Fibroblast of pulmonary artery (primary cell): ENCODE results near the gene PRX.
A peak's percentile ranks its signal among the peaks of the same experiment; 100 is the strongest.

Experiments
- DNase-seq: peaks from one replicate; pipeline ENCODE4 v3.0.0-alpha.2; 2010; ENCODE audit warnings: low read depth
- H3K4me3 ChIP-seq: replicated peaks from 2 replicates; pipeline ENCODE4 v1.5.1; 2011; ENCODE audit warnings: low read depth, mild to moderate bottlenecking, control low read depth, low read length, moderate library complexity
- CTCF ChIP-seq: IDR thresholded peaks from 2 replicates; pipeline ENCODE4 v1.5.1; 2011; ENCODE audit warnings: mild to moderate bottlenecking, control low read depth, low read length, inconsistent platforms; ENCODE audit errors: missing control alignments

PRX gene

DNA sequence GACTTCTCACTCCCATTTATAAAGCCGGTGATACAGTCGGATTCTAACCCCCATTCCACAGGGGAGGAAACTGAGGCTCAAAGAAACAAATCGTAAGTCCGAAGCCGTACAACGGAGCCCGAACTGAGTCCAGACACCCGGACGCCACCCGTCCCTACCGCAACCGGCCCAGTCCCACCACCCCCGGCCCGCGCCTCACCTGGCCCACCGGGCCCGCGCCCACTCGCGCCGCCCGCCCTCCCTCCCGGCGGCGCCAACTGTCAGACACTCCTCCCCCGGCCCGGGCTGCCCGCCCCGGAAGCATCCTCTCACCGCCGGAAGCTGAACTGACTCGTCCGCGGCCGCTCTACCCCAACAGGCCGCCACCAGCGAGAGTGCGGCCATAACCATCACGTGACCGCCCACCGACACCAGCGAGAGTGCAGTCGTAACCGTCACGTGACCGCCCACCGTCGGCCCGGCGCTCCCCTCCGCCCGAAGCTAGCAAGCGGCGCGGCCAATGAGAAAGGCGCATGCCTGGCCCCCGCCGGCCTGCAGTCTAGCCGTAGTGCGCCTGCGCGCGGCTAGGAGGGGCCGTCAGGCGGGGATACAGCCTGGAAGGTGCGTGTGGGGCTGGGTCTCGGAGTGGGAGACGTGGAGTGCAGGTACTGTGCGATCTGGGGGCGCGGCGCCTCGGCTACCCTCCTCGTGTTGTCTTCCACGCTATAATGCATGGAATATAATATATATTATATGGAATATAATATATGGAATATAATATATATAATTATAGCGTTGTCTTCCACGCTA lies 64.9 kb downstream of the PRX start, which contains the start of the genes C19orf47 and PLD3:
Gene C19orf47, minus strand, starts transcription at position 273 of the 789 bp plus-strand sequence. CDS start 6,540 bp downstream, outside the sequence.
Gene PLD3, plus strand, starts transcription at position 571 of the 789 bp plus-strand sequence. CDS start 17,789 bp downstream, outside the sequence.
- H3K4me3 ChIP-seq, result peak within 1 kb of the TSS; percentile 98
- no peak for TF ChIP-seq CTCF
- DNase-seq, result peak; percentile 100

DNA sequence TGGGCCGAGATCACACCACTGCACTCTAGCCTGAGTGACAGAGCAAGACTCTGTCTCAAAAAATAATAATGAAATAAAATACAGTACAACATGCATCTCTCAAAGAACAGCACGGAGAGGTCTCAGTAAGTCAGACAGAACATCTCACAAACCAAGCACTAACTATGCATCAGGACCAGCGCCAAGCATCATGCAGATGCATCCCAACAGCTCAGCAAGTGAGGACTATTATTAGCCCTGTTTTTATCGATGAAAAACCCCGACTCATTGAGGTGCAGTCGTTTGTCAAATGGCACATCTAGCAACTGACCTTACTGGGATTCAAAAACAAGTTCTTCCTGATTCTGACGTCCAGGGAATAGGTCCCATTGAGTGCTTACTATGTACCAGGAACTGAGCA lies 68.8 kb downstream of the PRX start:
- no peak overlapping the region for H3K4me3 ChIP-seq
- no peak for DNase-seq
- no peak for TF ChIP-seq CTCF
